ENCODE results near the gene ADAM12. TPM values are rescaled to one million over a fixed set of nuclear protein-coding genes. Genes with fewer than 3 reads are reported as not detected.

The ADAM12 gene
- total and polyA plus RNA-seq, 2 donors (not counting 1 experiment from before 2014, with no cell fraction given): 21.0 to 56.9 TPM

DNA sequence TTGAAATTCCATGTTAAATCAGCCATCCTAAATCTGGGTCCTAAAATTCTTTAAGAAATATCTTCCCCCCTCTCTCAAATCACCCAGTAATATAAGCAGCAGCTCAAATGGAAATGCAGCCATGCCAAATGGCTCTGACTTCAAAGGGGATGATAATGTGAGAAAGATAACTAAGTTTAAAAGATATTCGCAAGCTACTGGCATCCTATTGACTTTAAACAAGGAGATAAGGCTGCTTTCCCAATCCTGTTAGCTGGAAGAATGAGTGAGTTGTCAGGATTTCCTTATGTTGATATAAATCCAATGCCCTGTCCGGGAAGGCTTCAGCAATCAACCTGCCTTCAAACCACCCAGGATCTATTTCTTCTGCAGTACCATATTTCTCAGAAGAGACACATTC, 320.0 kb downstream of the ADAM12 start:
- Histone ChIP-seq H3K4me3 (replicated peaks in 1 of 4; ENCODE audit: control extremely low read depth in 1 of 4, insufficient read depth in 1 of 4, low read depth in 3 of 4, low read length in 4 of 4) (no peak overlapping the region), H3K4me1 (ENCODE audit: control insufficient read depth, extremely low read depth, insufficient read depth, low read length) (peaks cover 6% of the 10 kb centered on the region), H3K9me3 (ENCODE audit: control insufficient read depth, insufficient read depth, low read depth, low read length) (no peaks in the 10 kb centered on the region), H4K20me1 (ENCODE audit: control insufficient read depth, extremely low read depth, insufficient read depth, low read length) (no peaks in the 10 kb centered on the region), H3K79me2 (ENCODE audit: control insufficient read depth, insufficient read depth, low read length) (no peaks in the 10 kb centered on the region), H3K9ac (ENCODE audit: insufficient read depth, low read length) (no peak overlapping the region), H2AFZ (ENCODE audit: low read length) (no peak overlapping the region), H3K4me2 (ENCODE audit: extremely low read depth, insufficient read depth, low read length) (no peak overlapping the region), H3K36me3 (ENCODE audit: control insufficient read depth, insufficient read depth, low read length) (peaks cover 5% of the 10 kb centered on the region), H3K27me3 (ENCODE audit: control insufficient read depth, insufficient read depth, low read length) (no peaks in the 10 kb centered on the region), H3K27ac (ENCODE audit: insufficient read depth, low read length) (no peak overlapping the region)
- DNase-seq (ENCODE audit: low read depth in 2 of 2): no peak
- no peak for TF ChIP-seq EZH2 (IDR thresholded peaks at IDR 0.05; ENCODE audit: low read length, missing control alignments)
- TF ChIP-seq, protein P1, sequence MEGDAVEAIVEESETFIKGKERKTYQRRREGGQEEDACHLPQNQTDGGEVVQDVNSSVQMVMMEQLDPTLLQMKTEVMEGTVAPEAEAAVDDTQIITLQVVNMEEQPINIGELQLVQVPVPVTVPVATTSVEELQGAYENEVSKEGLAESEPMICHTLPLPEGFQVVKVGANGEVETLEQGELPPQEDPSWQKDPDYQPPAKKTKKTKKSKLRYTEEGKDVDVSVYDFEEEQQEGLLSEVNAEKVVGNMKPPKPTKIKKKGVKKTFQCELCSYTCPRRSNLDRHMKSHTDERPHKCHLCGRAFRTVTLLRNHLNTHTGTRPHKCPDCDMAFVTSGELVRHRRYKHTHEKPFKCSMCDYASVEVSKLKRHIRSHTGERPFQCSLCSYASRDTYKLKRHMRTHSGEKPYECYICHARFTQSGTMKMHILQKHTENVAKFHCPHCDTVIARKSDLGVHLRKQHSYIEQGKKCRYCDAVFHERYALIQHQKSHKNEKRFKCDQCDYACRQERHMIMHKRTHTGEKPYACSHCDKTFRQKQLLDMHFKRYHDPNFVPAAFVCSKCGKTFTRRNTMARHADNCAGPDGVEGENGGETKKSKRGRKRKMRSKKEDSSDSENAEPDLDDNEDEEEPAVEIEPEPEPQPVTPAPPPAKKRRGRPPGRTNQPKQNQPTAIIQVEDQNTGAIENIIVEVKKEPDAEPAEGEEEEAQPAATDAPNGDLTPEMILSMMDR (conservative IDR thresholded peaks at IDR 0.05 in 1 of 2, IDR thresholded peaks at IDR 0.05 in 1 of 2; ENCODE audit: low read depth in 1 of 2, low read length in 2 of 2): no peak

DNA sequence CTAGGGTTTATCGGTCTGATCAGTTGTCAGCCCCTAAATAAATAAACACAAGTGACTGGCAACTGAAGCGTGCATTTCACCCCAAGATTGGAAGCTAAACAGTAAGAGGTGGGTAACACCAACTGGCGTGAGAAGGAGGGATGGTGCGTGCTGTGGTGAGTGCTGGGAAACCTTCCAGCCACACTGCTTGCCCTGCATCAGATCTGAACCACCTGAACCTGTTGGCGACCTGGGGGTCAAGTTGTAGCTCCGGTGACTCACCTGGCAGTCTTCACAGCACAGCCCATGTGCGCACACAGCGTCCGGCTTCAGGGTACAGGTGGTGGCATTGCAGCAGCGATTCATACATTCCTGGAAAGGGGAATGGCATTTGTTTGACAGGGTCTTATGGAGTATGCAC, 321.8 kb downstream of the ADAM12 start:
- Histone ChIP-seq H4K20me1 (ENCODE audit: control insufficient read depth, extremely low read depth, insufficient read depth, low read length) (no peaks in the 10 kb centered on the region), H3K36me3 (ENCODE audit: control insufficient read depth, insufficient read depth, low read length) (peaks cover 5% of the 10 kb centered on the region), H3K27ac (ENCODE audit: insufficient read depth, low read length) (no peak overlapping the region), H2AFZ (ENCODE audit: low read length) (no peak overlapping the region), H3K4me2 (ENCODE audit: extremely low read depth, insufficient read depth, low read length) (no peak overlapping the region), H3K9ac (ENCODE audit: insufficient read depth, low read length) (no peak overlapping the region), H3K4me1 (ENCODE audit: control insufficient read depth, extremely low read depth, insufficient read depth, low read length) (peaks cover 21% of the 10 kb centered on the region), H3K4me3 (replicated peaks in 1 of 4; ENCODE audit: control extremely low read depth in 1 of 4, insufficient read depth in 1 of 4, low read depth in 3 of 4, low read length in 4 of 4) (no peak overlapping the region), H3K27me3 (ENCODE audit: control insufficient read depth, insufficient read depth, low read length) (no peaks in the 10 kb centered on the region), H3K79me2 (ENCODE audit: control insufficient read depth, insufficient read depth, low read length) (no peaks in the 10 kb centered on the region), H3K9me3 (ENCODE audit: control insufficient read depth, insufficient read depth, low read depth, low read length) (no peaks in the 10 kb centered on the region)
- DNase-seq (ENCODE audit: low read depth in 2 of 2): no peak
- TF ChIP-seq EZH2 (IDR thresholded peaks at IDR 0.05; ENCODE audit: low read length, missing control alignments): no peak
- TF ChIP-seq, protein P1 (conservative IDR thresholded peaks at IDR 0.05 in 1 of 2, IDR thresholded peaks at IDR 0.05 in 1 of 2; ENCODE audit: low read depth in 1 of 2, low read length in 2 of 2): no peak

GRCh38 chr10:126065751-126066377, 322.4 kb downstream of the ADAM12 start:
- Histone ChIP-seq H3K79me2 (ENCODE audit: control insufficient read depth, insufficient read depth, low read length) (no peaks in the 10 kb centered on the region), H3K4me3 (replicated peaks in 1 of 4; ENCODE audit: control extremely low read depth in 1 of 4, insufficient read depth in 1 of 4, low read depth in 3 of 4, low read length in 4 of 4) (no peak overlapping the region), H3K9ac (ENCODE audit: insufficient read depth, low read length) (no peak overlapping the region), H3K27me3 (ENCODE audit: control insufficient read depth, insufficient read depth, low read length) (no peaks in the 10 kb centered on the region), H3K9me3 (ENCODE audit: control insufficient read depth, insufficient read depth, low read depth, low read length) (no peaks in the 10 kb centered on the region), H3K36me3 (ENCODE audit: control insufficient read depth, insufficient read depth, low read length) (peaks cover 5% of the 10 kb centered on the region), H4K20me1 (ENCODE audit: control insufficient read depth, extremely low read depth, insufficient read depth, low read length) (no peaks in the 10 kb centered on the region), H2AFZ (ENCODE audit: low read length) (no peak overlapping the region), H3K4me1 (ENCODE audit: control insufficient read depth, extremely low read depth, insufficient read depth, low read length) (peaks cover 25% of the 10 kb centered on the region), H3K27ac (ENCODE audit: insufficient read depth, low read length) (no peak overlapping the region), H3K4me2 (ENCODE audit: extremely low read depth, insufficient read depth, low read length) (no peak overlapping the region)
- TF ChIP-seq, protein P1 (conservative IDR thresholded peaks at IDR 0.05 in 1 of 2, IDR thresholded peaks at IDR 0.05 in 1 of 2; ENCODE audit: low read depth in 1 of 2, low read length in 2 of 2): no peak
- no peak for TF ChIP-seq EZH2 (IDR thresholded peaks at IDR 0.05; ENCODE audit: low read length, missing control alignments)
- peak in 1 of 2 donors; percentile 62 for DNase-seq (ENCODE audit: low read depth in 2 of 2)

All from fibroblast of lung (primary cell).